Natural killer cell treated with Interleukin-12 subunit alpha and Interleukin-12 subunit beta and Interleukin-15 and Interleukin-18, amount 100 ng/mL, for 72 hours (primary cell): ENCODE measurements around the gene ATXN7. TPM values are rescaled to one million over a fixed set of nuclear protein-coding genes. Genes with fewer than 3 reads are reported as not detected.

ENCODE experiments used
- ATAC-seq, 2 donors: fragments of 150-1000 bp; cut with Tn5 transposase in 1 of 2; sonication (Bioruptor Pico), chemical (Tn5 transposase) in 1 of 2; 2 replicates each; pipeline ENCODE4 v1.10.0; 2021
- DNase-seq: peaks from one replicate; pipeline ENCODE4 v3.0.0; 2022; ENCODE audit warnings: low spot score
- H3K27ac Mint-ChIP-seq, 2 donors: 1 replicate in 1 of 2; 2 replicates in 1 of 2; pipeline ENCODE4 v1.8.0; 2022; ENCODE audit warnings: mixed read lengths in 2 of 2, mild to moderate bottlenecking in 1 of 2, moderate library complexity in 1 of 2
- H3K27me3 Mint-ChIP-seq, 2 donors: 1 replicate in 1 of 2; 2 replicates in 1 of 2; pipeline ENCODE4 v1.8.0; 2022; ENCODE audit warnings: mixed read lengths in 2 of 2
- H3K36me3 Mint-ChIP-seq: one replicate; pipeline ENCODE4 v1.8.0; 2022; ENCODE audit warnings: mixed read lengths
- H3K4me1 Mint-ChIP-seq, 2 donors: 1 replicate in 1 of 2; 2 replicates in 1 of 2; pipeline ENCODE4 v1.8.0; 2022; ENCODE audit warnings: low read depth in 2 of 2, mixed read lengths in 2 of 2, mild to moderate bottlenecking in 1 of 2
- H3K4me3 Mint-ChIP-seq: one replicate; pipeline ENCODE4 v1.8.0; 2022; ENCODE audit warnings: mixed read lengths
- H3K9me3 Mint-ChIP-seq: 2 replicates; pipeline ENCODE4 v1.8.0; 2022; ENCODE audit warnings: mixed read lengths
- total RNA-seq, 2 donors: library from RNA; stranded (reverse); gene quantifications; one replicate each; pipeline ENCODE4 v1.2.3, GENCODE V29; 2022

The ATXN7 gene
- total RNA-seq, 2 donors from 2014 or later: 96.5 to 101 TPM

DNA sequence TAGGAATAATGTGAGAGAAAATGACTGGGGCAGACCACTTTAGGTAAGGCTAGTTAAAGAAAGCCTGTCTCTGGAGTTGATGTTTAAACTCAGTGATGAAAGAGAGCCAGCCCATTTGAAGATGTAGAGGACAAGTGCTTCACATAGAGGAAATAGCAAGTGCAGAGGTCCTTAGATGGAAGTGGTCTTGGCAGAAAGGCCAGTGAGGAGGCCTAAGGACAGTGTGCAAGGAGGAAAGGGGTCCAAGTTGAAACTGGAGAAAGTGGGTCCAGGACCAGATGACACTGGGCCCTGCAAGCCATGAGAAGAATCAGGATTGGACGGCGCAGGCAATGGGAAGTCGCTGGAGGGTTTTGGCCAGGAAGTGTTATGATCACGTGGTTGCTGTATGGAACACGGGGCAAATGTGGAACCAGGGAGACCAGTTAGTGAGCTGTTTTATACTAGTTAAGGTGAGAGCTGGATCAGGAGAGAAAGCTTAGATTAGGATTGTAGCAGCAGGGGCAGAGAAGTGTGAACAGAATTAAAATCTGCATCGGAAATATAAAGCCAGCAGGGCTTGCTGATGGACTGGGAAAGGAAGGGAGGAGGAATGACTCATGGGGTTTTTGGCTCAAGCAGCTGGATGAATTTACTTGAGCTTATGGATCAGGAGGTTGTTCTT is 96.5 kb downstream of the ATXN7 start:
- ATAC-seq (peak in 1 of 2 donors; percentile 60), DNase-seq (no peak)
- Mint-ChIP-seq H3K4me1 (peaks cover 27 to 41% of the 10 kb centered on the region in 2 donors), H3K27me3 (no peaks in the 10 kb centered on the region), H3K9me3 (no peaks in the 10 kb centered on the region), H3K4me3 (peak overlapping the region; percentile 35), H3K36me3 (peaks cover 7% of the 10 kb centered on the region), H3K27ac (peak overlapping the region; percentile 53 to 69)

DNA sequence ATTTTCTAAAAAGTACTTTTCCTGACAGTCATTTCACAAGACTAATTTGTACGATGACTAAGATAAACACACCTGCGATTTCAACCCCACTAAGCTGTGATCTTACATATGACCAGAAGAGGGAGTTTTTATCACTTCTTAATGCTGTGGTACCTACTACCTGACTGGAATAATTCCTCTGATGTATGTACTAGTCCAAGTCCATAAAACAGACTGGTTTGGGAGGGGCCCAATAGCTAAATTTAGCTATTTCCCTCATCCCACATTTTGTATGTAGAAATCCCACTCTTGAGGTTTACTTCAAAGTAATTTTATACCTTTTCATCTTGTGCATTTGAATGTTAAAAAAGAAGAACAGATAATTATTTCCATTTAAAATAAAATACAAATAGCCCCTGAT is 98.2 kb downstream of the ATXN7 start:
- H3K4me3 Mint-ChIP-seq: no peak overlapping the region
- no peak for DNase-seq
- H3K4me1 Mint-ChIP-seq: peaks cover 26 to 44% of the 10 kb centered on the region in 2 donors
- H3K27ac Mint-ChIP-seq: no peak overlapping the region
- no peaks in the 10 kb centered on the region for H3K27me3 Mint-ChIP-seq
- H3K9me3 Mint-ChIP-seq: no peaks in the 10 kb centered on the region
- H3K36me3 Mint-ChIP-seq: peaks cover 6% of the 10 kb centered on the region
- peak in 1 of 2 donors; percentile 56 for ATAC-seq

DNA sequence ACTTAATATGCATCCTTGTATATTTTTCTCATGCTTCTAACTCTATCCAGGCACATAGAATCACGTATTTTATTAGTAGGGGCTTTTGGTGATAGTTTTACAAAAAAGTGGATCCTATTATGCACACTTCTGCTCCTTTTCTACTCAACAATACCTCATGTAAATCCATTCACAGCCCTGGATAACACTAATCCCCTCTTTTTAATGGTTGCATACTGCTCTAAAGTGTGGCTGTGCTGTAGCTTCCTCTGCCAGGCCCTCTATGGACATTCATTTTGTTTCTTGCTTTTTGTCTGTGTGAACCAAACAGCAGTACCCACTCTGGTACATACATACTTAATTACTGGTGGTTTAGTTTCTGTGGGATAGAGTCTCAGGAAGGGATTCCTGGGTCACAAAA is 99.8 kb downstream of the ATXN7 start:
- ATAC-seq (no peak), DNase-seq (no peak)
- Mint-ChIP-seq H3K4me1 (peaks cover 41 to 57% of the 10 kb centered on the region in 2 donors), H3K36me3 (peaks cover 6% of the 10 kb centered on the region), H3K27ac (peak overlapping the region in 1 of 2 donors; percentile 75), H3K27me3 (no peaks in the 10 kb centered on the region), H3K9me3 (no peaks in the 10 kb centered on the region), H3K4me3 (no peak overlapping the region)

DNA sequence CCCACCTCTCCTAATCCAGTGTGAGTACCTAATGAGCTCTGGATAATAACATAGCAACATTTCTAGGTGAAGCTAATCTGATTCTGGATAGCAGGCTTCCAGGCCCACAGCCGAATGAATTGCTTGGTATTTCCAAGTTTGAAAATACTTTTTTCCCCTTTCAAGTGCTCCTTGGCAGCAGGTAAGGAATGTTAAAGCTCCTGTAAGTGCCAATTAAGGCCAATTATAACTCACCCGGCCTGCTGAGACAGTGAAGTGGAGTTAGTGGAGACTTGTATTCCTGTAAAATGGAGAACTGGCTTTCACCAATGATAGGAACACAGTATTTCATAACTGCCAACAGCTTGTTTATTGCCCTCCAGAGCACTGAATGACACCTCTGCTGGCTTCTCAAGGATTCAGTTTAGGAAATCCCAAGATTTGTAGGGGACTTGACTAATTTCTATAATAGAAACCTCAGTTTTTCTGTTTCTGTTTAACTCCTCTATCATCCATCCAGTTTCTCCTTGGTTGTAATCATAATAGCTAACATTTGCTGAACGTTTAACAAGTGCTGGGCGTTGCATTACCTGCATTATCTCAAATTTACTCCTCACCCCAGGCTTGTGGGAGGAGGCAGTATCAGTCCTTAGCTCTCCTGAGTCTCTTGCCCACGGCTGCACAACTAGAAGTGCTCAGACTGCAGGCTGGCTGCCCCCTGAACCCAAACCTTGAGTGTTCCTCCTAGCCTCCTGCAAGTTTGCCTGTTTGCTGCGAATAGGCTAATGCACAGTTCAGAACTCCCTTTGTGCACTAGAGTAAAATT is 101.2 kb downstream of the ATXN7 start:
- Mint-ChIP-seq H3K27me3 (no peaks in the 10 kb centered on the region), H3K4me3 (peak overlapping the region; percentile 30), H3K4me1 (peaks cover 52 to 67% of the 10 kb centered on the region in 2 donors), H3K36me3 (peaks cover 6% of the 10 kb centered on the region), H3K27ac (peak overlapping the region; percentile 75 to 89), H3K9me3 (no peaks in the 10 kb centered on the region)
- DNase-seq (no peak), ATAC-seq (peak in 1 of 2 donors; percentile 21)

DNA sequence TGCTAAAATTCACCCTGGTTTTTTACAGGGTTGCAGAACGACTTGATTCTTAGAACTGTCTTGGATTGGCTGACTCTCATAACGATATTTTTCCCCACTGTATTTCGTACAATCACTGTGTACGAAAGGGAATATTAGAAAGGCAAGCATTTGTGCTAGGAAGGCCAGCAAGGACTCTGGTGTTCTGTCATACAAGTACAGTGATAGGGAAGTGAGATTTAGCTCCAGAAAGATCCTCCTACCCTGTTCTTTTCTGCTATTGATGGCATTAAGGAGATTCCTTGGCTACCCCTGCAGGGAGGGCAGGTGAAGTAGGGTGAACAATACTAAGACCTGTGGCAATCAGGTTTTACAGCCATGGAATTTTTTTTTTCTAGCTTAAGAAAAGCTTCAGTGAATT is 102.3 kb downstream of the ATXN7 start:
- Mint-ChIP-seq H3K36me3 (peaks cover 6% of the 10 kb centered on the region), H3K27ac (peak overlapping the region; percentile 89 to 94), H3K27me3 (no peaks in the 10 kb centered on the region), H3K4me1 (peaks cover 55 to 70% of the 10 kb centered on the region in 2 donors), H3K9me3 (no peaks in the 10 kb centered on the region), H3K4me3 (no peak overlapping the region)
- no peak for ATAC-seq
- DNase-seq: no peak

DNA sequence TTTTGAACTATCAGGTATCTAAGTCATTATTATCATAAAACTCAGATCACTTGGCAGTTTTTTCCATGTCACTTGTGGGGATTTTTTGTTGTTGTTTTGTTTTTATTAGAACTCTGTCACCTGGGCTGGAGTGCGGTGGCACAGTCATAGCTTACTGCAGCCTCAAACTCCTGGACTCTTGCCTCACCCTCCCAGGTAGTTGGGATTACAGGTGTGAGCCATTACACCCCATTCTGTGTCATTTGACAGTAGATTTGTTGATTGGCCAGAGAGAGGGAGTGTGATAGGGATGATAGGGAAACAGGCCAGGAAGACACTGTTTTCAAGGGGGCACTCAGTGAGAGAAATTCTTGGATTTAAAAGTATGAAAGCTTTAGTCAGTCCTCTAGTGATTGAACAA is 103.2 kb downstream of the ATXN7 start:
- no peak for DNase-seq
- peaks cover 6% of the 10 kb centered on the region for H3K36me3 Mint-ChIP-seq
- ATAC-seq: no peak
- H3K27me3 Mint-ChIP-seq: no peaks in the 10 kb centered on the region
- no peaks in the 10 kb centered on the region for H3K9me3 Mint-ChIP-seq
- peak overlapping the region; percentile 89 to 94 for H3K27ac Mint-ChIP-seq
- H3K4me1 Mint-ChIP-seq: peaks cover 59 to 78% of the 10 kb centered on the region in 2 donors
- H3K4me3 Mint-ChIP-seq: peak overlapping the region; percentile 91

DNA sequence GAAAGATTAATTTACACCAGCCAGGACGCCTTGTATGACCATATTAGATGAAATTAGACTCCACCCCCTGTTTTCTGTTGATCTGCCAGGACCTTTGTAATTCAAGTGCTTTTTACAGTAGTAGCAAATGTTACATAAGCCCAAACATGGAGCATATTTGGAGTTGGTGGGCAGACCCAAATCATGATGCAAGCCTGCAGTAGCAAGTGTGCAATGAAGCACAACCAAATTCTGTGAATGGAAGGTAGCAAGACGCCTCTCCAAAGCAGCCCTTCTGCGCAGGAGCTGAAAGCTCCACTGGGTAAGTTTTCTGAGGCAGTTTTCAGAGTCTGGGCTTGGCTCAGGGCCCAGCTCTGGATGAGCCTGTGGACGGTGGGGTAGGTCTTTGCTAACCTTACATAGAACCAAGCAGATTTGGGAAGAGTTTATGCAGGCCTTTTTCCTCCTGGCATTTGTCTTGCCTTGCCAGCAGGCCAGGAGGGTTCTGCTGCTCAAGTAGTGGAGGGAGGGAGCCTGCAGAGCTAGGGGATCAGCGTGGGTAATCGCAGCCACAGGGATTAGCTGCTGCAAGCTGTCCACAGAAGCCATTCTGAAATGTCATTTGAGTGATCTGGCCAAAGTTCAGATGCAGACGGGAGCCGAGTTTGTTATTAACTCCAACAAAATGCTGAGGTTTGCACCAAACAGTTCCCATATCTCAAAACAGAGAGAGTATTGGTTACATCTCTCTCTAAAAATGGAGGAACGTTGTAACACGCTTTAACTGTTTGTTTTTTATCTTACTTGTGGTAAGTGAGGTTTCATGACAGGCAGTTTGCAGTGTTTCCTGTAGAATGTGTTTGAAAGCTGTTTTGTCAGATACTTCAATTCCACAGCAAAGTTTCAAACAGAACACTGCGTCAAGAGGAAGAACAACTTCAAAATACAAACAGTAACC is 104.3 kb downstream of the ATXN7 start:
- Mint-ChIP-seq H3K9me3 (no peaks in the 10 kb centered on the region), H3K4me3 (peak overlapping the region; percentile 91), H3K27me3 (no peaks in the 10 kb centered on the region), H3K4me1 (peaks cover 65 to 88% of the 10 kb centered on the region in 2 donors), H3K27ac (peak overlapping the region; percentile 89 to 94), H3K36me3 (peaks cover 6% of the 10 kb centered on the region)
- DNase-seq (no peak), ATAC-seq (peak; percentile 68 to 72)

DNA sequence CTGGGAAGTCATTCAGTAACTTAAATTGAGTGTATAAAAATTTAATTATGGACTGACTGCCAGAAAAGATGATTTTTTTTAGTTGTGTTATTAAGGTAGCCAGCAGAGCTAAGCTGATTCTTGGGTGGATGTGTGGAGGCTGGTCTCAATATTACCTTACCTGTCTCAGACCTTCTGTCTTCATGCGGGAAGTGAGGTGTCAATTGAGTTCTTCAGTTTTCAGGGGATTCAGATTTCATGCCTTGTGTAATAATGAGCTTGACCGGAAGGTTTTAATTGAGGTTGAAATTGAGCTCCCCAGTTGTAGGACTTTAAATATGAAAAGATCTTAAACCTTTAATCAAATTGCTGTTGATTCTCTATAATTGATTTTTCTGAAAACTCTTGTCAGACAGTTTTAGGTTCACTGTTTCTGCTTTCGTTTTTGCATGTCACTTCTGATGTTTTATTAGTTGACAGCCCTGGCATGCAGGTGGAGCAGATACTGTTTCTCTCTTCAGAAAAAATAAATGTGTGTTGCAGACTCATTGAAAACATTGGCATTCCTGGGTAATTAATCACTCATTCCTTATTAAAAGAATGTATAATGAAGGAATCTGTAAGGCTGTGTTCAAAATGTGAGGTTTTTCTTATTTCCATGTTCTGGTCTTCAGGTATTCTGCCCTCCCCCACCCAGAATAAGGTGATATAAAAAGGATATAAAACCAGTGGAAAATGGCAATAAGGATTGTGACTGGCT is 105.1 kb downstream of the ATXN7 start:
- DNase-seq (no peak), ATAC-seq (peak in 1 of 2 donors; percentile 11)
- Mint-ChIP-seq H3K4me1 (peaks cover 67 to 91% of the 10 kb centered on the region in 2 donors), H3K27ac (peak overlapping the region; percentile 89 to 94), H3K27me3 (no peaks in the 10 kb centered on the region), H3K36me3 (peaks cover 6% of the 10 kb centered on the region), H3K9me3 (no peaks in the 10 kb centered on the region), H3K4me3 (peak overlapping the region; percentile 91)

DNA sequence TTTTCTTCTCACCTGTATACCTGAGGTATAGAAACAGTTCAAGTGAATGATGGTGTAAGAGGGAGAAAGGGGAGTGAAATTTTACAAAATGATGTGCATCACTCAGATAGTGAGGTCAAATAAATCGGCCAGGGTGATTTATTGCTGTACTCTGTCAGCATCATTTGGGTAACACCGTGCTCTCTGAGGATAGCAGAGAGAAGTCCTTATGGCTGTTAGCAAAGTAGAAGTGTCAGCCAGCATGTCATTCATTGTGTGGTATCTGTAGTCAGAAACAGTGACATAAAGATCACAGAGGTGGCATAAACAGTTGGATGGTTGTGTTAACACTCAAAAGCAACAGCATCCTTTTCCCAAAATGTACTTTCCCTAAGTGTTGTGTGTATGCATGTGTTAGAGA is 106.2 kb downstream of the ATXN7 start:
- peaks cover 6% of the 10 kb centered on the region for H3K36me3 Mint-ChIP-seq
- H3K27ac Mint-ChIP-seq: peak overlapping the region; percentile 89 to 94
- peak overlapping the region; percentile 91 for H3K4me3 Mint-ChIP-seq
- ATAC-seq (peak; percentile 69 to 79), DNase-seq (no peak)
- H3K27me3 Mint-ChIP-seq: no peaks in the 10 kb centered on the region
- H3K9me3 Mint-ChIP-seq: no peaks in the 10 kb centered on the region
- H3K4me1 Mint-ChIP-seq: peaks cover 72 to 87% of the 10 kb centered on the region in 2 donors

DNA sequence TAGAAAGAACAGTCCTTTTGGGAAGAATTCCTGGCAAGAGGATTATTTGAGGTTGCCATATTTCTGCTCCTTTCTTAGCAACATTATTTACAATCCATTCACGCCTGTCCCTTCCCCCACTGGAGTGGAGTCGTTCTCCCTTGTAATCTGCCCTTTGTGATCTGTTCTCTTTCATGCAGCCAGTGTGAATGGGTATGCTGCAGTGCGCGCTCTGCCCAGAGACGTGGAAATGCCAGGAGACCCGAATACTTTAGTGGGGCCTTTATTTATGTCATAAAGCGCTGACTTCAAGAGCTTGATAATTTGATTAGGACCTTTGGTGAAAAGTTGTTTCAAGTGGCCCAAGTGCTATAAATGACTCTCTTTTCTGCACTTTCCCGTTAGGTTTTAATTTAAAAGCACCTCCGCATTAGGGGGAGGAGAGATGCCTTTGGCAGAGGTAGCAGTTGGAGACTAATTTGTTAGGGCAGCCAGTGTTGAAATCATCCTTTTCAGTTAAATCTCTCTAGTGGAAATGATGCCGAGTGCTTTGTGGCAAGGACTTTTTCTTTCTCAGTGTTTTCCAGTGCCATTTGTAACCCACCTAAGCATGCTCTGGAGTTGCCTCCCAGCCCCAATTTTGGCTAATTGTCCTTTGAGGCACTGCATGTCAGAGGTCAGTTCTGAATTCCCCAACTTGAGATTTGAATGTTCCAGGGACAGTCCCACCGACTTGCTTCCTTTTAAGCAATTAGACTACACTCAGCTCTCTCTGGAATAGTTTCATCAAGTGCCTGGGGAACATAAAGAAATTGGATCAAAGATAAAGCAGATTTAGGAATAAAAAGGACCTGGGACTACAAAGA is 107.2 kb downstream of the ATXN7 start:
- DNase-seq: no peak
- no peaks in the 10 kb centered on the region for H3K27me3 Mint-ChIP-seq
- H3K4me1 Mint-ChIP-seq: peaks cover 74 to 87% of the 10 kb centered on the region in 2 donors
- H3K27ac Mint-ChIP-seq: peak overlapping the region; percentile 89 to 94
- ATAC-seq: no peak
- no peaks in the 10 kb centered on the region for H3K9me3 Mint-ChIP-seq
- H3K36me3 Mint-ChIP-seq: peaks cover 6% of the 10 kb centered on the region
- H3K4me3 Mint-ChIP-seq: peak overlapping the region; percentile 91

DNA sequence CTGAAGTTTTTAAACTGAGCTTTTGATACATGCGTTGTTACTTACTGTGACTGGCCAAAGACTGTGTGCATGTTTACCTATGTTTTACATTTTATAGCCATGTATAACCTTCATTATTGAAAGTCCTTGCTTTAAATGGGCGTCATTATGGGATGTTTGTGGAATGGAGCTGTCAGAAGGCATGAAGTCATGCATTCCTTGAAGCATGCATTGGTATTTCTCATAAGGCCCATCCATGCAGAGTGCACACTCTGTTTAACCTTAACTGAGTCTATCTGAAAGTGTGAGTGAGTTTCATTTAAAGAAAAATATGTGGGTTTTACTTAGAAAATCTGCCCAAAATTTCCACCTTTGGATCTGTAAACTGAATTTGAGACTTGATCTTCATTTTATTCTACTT is 108.5 kb downstream of the ATXN7 start:
- Mint-ChIP-seq H3K4me1 (peaks cover 76 to 91% of the 10 kb centered on the region in 2 donors), H3K9me3 (no peaks in the 10 kb centered on the region), H3K27ac (peak overlapping the region; percentile 25 to 89), H3K36me3 (peaks cover 6% of the 10 kb centered on the region), H3K27me3 (no peaks in the 10 kb centered on the region), H3K4me3 (peak overlapping the region; percentile 32)
- DNase-seq (no peak), ATAC-seq (no peak)

DNA sequence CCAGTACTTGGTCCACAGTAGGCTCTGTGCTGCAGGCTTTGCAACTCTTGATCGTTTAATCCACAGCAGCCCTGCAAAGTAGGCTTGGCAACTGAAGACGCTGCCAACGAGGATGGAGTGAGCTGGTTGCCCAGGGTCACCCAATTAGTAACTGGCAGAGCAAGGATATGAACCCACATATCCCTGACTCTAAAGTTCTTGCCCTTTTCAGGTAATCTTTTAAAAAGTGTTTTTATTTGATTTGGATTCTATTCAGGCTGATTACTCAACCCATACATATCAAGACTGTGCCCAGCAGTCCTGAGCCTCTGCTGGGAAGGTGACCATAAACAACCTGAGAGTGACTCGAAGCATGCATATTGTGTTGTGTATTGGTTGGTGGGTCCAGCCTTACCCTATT is 109.3 kb downstream of the ATXN7 start:
- Mint-ChIP-seq H3K36me3 (peaks cover 6% of the 10 kb centered on the region), H3K4me1 (peaks cover 77 to 91% of the 10 kb centered on the region in 2 donors), H3K27me3 (no peaks in the 10 kb centered on the region), H3K4me3 (no peak overlapping the region), H3K27ac (peak overlapping the region; percentile 55 to 89), H3K9me3 (no peaks in the 10 kb centered on the region)
- DNase-seq (no peak), ATAC-seq (no peak)
